ENCODE results near the gene TBL1X. TPM values are rescaled to one million over a fixed set of nuclear protein-coding genes. Genes with fewer than 3 reads are reported as not detected.

Gene TBL1X
- total RNA-seq, 4 donors from 2014 or later, result 32.9 to 42.9 (median 33.4) TPM

DNA sequence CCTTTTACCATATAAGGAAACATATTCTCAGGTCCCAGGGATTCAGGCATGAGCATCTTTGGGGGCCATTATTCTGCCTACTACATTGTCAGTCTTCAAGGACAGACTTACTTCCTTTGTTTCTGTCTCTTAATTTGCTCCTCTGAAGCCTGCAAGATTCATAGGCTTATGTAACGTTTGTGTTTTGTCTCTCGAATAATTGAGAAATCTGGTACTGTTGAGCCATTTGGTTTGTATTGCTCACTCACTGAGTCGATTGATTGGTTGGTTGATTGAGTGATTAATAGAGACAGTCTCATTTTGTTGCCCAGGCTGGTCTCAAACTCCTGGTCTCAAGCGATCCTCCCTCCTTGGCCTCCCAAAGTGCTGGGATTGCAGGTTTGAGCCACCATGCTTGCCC is 23.7 kb downstream of the TBL1X start:
- Histone ChIP-seq H3K36me3 (no peaks in the 10 kb centered on the region), H3K27ac (no peak overlapping the region), H3K27me3 (no peaks in the 10 kb centered on the region), H3K4me3 (replicated peaks in 1 of 3) (no peak overlapping the region), H3K4me1 (no peaks in the 10 kb centered on the region), H3K9me3 (no peaks in the 10 kb centered on the region)
- DNase-seq, result no peak
- intact Hi-C loops (cut with DNase I), result no loop called here
- no peak for TF ChIP-seq POLR2A (IDR thresholded peaks at IDR 0.05)
- TF ChIP-seq, protein P1, sequence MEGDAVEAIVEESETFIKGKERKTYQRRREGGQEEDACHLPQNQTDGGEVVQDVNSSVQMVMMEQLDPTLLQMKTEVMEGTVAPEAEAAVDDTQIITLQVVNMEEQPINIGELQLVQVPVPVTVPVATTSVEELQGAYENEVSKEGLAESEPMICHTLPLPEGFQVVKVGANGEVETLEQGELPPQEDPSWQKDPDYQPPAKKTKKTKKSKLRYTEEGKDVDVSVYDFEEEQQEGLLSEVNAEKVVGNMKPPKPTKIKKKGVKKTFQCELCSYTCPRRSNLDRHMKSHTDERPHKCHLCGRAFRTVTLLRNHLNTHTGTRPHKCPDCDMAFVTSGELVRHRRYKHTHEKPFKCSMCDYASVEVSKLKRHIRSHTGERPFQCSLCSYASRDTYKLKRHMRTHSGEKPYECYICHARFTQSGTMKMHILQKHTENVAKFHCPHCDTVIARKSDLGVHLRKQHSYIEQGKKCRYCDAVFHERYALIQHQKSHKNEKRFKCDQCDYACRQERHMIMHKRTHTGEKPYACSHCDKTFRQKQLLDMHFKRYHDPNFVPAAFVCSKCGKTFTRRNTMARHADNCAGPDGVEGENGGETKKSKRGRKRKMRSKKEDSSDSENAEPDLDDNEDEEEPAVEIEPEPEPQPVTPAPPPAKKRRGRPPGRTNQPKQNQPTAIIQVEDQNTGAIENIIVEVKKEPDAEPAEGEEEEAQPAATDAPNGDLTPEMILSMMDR (IDR thresholded peaks at IDR 0.05), result no peak
- 67 to 75% methylated on average over 3 to 4 of the region's 4 CpGs for WGBS, 2 donors

GRCh38 chrX:9489234-9489633 is 24.4 kb downstream of the TBL1X start:
- TF ChIP-seq, protein P1 (IDR thresholded peaks at IDR 0.05), result no peak
- TF ChIP-seq POLR2A (IDR thresholded peaks at IDR 0.05), result no peak
- intact Hi-C loops (cut with DNase I), result no loop called here
- H3K4me3 ChIP-seq (replicated peaks in 1 of 3), result no peak overlapping the region
- WGBS, 2 donors, result 0% methylated on average over 1 of the region's 1 CpG
- no peaks in the 10 kb centered on the region for H3K36me3 ChIP-seq
- no peaks in the 10 kb centered on the region for H3K4me1 ChIP-seq
- DNase-seq, result no peak
- no peaks in the 10 kb centered on the region for H3K9me3 ChIP-seq
- no peaks in the 10 kb centered on the region for H3K27me3 ChIP-seq
- H3K27ac ChIP-seq, result no peak overlapping the region

DNA sequence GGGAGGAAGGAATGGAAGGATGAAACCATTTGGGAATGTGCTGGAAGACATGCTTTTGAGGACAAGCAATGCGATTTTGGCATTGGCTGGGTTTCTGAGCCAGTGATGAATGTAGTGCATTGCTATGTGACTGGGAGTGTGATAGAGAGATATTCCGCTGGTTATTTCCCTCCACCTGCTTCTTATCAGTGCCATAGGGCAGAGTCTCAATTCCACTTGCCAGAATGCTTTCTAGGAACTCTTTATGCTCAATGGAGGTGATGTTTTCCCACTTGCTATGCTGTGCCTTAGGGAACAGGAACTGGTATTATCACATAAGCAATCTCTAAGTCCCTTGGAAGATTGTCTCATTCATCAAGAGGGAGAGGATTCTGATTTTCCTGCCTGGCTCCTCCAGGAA is 28.0 kb downstream of the TBL1X start:
- no peak for DNase-seq
- WGBS, 2 donors, result 89 to 96% methylated on average over 2 of the region's 2 CpGs
- no peaks in the 10 kb centered on the region for H3K36me3 ChIP-seq
- H3K4me3 ChIP-seq (replicated peaks in 1 of 3), result no peak overlapping the region
- no peaks in the 10 kb centered on the region for H3K9me3 ChIP-seq
- no peak for TF ChIP-seq POLR2A (IDR thresholded peaks at IDR 0.05)
- TF ChIP-seq, protein P1 (IDR thresholded peaks at IDR 0.05), result no peak
- H3K27ac ChIP-seq, result no peak overlapping the region
- intact Hi-C loops (cut with DNase I), result no loop called here
- H3K27me3 ChIP-seq, result no peaks in the 10 kb centered on the region
- no peaks in the 10 kb centered on the region for H3K4me1 ChIP-seq

DNA sequence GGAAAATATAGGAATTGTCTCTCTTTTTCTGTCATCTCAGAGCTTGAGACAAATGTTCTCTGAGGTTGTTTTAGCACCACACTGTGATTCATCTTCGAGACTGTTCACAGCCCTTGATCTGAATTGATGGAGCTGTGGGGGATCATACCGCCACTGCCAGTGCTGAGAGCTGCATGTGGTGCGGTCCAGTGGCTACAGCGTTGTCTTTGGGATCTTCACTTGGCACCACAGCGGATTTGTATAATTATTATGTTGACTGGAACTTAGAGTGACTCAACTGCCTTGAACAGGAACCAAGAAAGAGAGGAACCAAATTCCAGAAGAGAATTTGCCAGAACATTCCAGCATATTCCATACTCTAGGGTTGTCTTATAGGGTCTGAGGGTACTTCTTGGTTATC is 29.1 kb downstream of the TBL1X start:
- intact Hi-C loops (cut with DNase I), result no loop called here
- H3K36me3 ChIP-seq, result no peaks in the 10 kb centered on the region
- no peak overlapping the region for H3K27ac ChIP-seq
- no peaks in the 10 kb centered on the region for H3K9me3 ChIP-seq
- WGBS, 2 donors, result 89 to 92% methylated on average over 2 to 4 of the region's 5 CpGs
- H3K4me1 ChIP-seq, result no peaks in the 10 kb centered on the region
- no peak for DNase-seq
- H3K27me3 ChIP-seq, result no peaks in the 10 kb centered on the region
- TF ChIP-seq, protein P1 (IDR thresholded peaks at IDR 0.05), result no peak
- no peak for TF ChIP-seq POLR2A (IDR thresholded peaks at IDR 0.05)
- H3K4me3 ChIP-seq (replicated peaks in 1 of 3), result no peak overlapping the region

GRCh38 chrX:9494771-9495170 is 29.9 kb downstream of the TBL1X start:
- no peak for DNase-seq
- H3K9me3 ChIP-seq, result no peaks in the 10 kb centered on the region
- TF ChIP-seq POLR2A (IDR thresholded peaks at IDR 0.05), result no peak
- TF ChIP-seq, protein P1 (IDR thresholded peaks at IDR 0.05), result no peak
- no peaks in the 10 kb centered on the region for H3K4me1 ChIP-seq
- no peak overlapping the region for H3K27ac ChIP-seq
- no peaks in the 10 kb centered on the region for H3K36me3 ChIP-seq
- 67 to 73% methylated on average over 6 of the region's 6 CpGs for WGBS, 2 donors
- intact Hi-C loops (cut with DNase I), result no loop called here
- no peak overlapping the region for H3K4me3 ChIP-seq (replicated peaks in 1 of 3)
- no peaks in the 10 kb centered on the region for H3K27me3 ChIP-seq
